Measurements from ENCODE around the gene DCHS2.

DCHS2 gene

GRCh38 chr4:154454710-154455109 is 36.9 kb downstream of the DCHS2 start:
- no peak for DNase-seq (ENCODE audit: low read depth, low spot score)

GRCh38 chr4:154452798-154453346 is 38.7 kb downstream of the DCHS2 start:
- no peak for DNase-seq (ENCODE audit: low read depth, low spot score)

- DNase-seq (ENCODE audit: low read depth, low spot score): no peak
These were observed 40.6 kb downstream of the DCHS2 start for GRCh38 chr4:154450966-154451365.

DNA sequence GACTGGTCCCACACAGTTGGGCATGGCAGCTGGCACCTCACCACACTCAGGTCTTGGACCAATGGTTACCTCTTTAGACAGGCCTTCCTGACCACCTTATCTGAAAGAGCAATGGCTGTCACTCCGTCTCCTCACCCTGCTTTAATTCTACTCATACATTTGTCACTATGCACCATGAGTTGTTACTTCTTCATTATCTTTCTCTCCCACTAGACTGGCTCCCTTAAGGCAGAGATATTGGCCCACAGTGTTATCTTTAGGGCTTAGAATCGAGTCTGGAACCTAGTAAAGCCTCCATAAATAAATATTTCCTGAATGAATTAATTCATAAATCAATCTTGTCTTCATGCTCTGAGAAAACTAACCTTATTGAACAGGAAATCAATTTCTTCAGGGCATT is 46.6 kb downstream of the DCHS2 start:
- DNase-seq (ENCODE audit: low read depth, low spot score): no peak

- DNase-seq (ENCODE audit: low read depth, low spot score): no peak
These were observed 49.6 kb downstream of the DCHS2 start for GRCh38 chr4:154441982-154442381.

- DNase-seq (ENCODE audit: low read depth, low spot score): no peak
These were observed 50.5 kb downstream of the DCHS2 start for GRCh38 chr4:154441124-154441523.

DNA sequence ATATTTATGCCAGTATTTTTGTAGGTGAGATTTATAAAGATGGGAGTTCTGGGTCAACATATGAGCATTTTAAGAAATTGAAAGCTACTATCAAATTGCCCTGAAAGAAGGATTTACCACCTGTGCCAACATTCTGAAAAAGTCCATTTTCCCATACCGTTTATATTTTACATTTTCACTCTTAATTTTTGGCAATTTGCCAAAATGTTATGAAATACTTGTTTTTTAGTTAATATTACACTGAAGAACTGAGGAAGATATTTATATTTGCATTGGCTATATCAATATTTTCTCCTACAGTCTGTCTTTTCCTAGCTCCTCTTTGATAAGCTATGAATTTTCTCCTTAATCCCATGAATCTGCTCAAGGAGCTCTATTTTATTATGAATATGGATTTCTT is 52.4 kb downstream of the DCHS2 start:
- no peak for DNase-seq (ENCODE audit: low read depth, low spot score)

- DNase-seq (ENCODE audit: low read depth, low spot score): no peak
These were observed 55.7 kb downstream of the DCHS2 start for GRCh38 chr4:154435895-154436294.

GRCh38 chr4:154433543-154433942 is 58.1 kb downstream of the DCHS2 start:
- no peak for DNase-seq (ENCODE audit: low read depth, low spot score)

DNA sequence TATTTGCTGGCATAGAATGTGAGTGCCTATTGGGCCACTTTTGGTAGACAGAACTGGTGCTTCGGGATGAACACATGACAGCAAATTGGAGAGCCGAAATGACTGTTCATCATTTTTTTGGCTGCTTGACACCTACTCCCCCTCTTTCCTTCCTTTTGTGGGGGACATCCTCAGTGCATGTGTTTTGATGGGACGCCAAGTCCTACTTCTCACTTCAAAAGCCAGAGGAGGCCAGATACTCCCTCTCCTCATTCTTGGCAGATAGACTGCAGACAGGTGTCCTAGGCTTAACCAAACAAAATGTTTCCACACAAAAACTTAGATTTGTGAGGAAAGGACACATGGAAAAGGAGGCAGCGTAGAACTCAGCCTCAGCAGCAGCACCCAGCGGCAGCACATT is 62.4 kb downstream of the DCHS2 start:
- DNase-seq (ENCODE audit: low read depth, low spot score): no peak

- DNase-seq (ENCODE audit: low read depth, low spot score): no peak
These were observed 64.5 kb downstream of the DCHS2 start for GRCh38 chr4:154427149-154427548.

DNA sequence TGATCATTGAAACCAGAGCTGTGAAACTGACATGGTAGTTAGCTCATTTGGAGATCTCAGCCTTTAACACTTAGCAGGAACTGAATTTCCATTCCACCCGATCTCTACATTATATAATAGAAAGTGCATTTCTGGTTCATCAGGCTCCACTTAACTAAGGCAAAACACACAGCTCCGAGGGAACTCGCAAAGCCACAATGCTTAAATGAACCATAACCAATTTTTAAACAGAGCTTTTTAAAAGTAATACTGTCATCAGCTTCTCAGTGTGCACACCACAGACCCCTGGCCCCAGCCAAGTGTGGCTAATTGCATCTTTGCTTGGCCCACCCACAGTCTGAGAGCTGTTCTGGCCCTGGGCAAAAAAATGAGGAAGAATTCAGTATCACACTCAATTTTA is 66.1 kb downstream of the DCHS2 start:
- no peak for DNase-seq (ENCODE audit: low read depth, low spot score)

- no peak for DNase-seq (ENCODE audit: low read depth, low spot score)
These were observed 66.7 kb downstream of the DCHS2 start for GRCh38 chr4:154424810-154425484.

DNA sequence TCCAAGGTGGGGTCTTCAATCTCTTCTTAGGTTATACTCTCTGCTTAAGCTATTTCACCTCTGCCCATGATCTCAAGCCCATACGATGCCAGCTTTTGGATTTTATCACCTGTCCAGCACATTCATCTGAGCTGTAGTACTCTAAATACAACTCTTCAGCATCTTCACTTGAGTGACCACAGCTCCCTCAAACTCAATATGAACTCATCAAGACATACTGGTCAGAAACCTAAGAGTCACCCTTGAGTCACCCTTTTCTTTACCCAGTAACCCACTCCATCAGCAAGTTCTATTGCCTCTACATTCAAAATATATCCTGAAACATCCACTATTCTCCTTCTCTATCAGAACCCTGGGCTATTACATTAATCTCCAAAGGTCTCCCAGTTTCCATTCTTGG is 69.4 kb downstream of the DCHS2 start:
- no peak for DNase-seq (ENCODE audit: low read depth, low spot score)

DNA sequence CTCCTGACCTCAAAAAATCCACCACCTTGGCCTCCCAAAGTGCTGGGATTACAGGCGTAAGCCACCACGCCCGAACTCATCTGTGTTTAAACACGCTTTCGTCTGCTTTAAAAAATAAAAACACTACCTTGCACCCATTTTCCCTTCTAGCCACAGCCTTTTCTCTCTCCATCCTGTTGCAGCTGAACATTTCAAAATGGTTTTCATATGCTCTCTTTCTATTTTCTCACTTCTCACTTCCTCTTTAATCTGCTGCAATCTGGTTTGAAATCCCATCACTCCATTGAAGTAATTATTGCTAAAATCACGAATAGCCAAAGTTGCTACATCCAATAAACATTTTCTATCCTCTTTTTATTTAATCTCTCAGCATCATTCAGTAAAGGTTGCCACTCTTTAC is 70.0 kb downstream of the DCHS2 start:
- DNase-seq (ENCODE audit: low read depth, low spot score): no peak

GRCh38 chr4:154417373-154417673 is 74.3 kb downstream of the DCHS2 start:
- no peak for DNase-seq (ENCODE audit: low read depth, low spot score)

- DNase-seq (ENCODE audit: low read depth, low spot score): no peak
These were observed 75.4 kb downstream of the DCHS2 start for GRCh38 chr4:154416190-154416547.

DNA sequence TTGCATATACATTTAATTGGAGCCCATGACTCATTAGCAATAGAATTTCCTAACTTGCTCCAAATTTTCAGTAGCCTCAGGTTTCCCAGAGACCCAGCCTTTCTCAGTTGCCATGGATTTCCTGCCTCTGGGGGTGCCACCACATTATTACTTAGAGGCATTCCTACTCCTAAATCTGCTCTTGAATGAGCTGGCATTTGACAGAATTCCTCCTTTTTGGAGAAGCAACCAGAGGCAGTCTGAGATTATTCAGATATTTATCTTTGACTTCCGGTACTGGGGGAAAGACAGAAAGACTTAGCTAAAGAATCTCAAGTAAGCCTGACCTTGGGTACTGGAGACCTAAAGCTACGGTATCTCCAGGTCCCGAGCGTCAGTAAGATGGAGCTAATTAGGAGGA is 76.3 kb downstream of the DCHS2 start:
- DNase-seq (ENCODE audit: low read depth, low spot score): no peak

DNA sequence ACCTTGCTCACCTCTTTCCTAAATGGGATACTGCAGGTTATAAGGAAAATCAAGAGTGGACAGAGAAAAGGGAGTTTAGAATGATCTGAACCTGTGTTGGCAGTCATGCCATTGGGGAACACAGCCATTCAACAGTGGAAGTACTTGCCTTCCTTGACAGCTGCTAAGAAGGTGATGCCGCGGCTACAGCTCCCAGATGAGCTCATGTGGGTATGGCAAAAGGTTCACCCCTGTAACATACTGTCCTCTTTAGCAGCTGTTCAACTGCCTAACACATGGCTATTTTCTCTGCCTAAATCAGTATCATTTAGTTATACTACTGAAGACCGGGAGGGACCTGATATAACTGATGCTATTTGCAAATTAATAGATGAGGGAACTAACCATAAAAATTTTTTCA is 76.8 kb downstream of the DCHS2 start:
- no peak for DNase-seq (ENCODE audit: low read depth, low spot score)

DNA sequence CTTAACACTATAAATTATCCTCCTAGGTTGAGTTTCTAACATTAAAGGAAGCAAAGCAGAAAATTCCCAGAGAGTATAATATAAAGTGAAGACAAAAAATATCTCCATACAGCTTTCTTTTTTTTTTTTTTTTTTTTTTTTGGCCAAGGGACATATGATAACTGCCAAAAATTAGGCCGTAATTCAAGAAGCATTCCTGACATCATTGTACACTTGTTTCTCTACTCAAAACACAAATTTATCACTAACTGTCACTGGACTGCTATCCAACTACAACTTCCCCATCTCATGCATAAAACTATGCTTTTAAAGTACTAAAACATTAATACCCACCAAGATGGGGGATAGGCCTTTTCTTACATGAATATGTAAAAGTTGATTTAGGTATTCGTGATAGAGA is 77.2 kb downstream of the DCHS2 start:
- DNase-seq (ENCODE audit: low read depth, low spot score): no peak

DNA sequence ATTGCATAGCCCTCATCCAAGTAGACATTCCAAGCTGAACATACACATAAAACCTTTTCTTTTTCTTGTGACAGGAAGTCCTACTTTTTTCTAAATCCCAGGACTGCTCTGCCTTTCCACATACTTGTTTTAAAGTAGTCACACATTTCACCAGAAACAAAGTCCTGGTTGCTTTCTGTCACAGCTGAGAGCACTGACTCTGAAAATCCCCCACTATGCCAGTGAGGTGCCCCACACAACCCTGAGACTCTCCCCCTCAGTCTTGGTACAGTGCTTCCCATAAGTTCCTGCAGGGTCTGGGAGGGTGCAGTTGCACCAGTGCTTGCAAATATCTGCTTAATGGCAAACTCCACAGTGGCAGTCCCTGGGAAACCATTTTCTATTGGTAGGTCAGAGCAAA is 84.2 kb downstream of the DCHS2 start:
- no peak for DNase-seq (ENCODE audit: low read depth, low spot score)

- no peak for DNase-seq (ENCODE audit: low read depth, low spot score)
These were observed 85.4 kb downstream of the DCHS2 start for GRCh38 chr4:154406018-154406795.

DNA sequence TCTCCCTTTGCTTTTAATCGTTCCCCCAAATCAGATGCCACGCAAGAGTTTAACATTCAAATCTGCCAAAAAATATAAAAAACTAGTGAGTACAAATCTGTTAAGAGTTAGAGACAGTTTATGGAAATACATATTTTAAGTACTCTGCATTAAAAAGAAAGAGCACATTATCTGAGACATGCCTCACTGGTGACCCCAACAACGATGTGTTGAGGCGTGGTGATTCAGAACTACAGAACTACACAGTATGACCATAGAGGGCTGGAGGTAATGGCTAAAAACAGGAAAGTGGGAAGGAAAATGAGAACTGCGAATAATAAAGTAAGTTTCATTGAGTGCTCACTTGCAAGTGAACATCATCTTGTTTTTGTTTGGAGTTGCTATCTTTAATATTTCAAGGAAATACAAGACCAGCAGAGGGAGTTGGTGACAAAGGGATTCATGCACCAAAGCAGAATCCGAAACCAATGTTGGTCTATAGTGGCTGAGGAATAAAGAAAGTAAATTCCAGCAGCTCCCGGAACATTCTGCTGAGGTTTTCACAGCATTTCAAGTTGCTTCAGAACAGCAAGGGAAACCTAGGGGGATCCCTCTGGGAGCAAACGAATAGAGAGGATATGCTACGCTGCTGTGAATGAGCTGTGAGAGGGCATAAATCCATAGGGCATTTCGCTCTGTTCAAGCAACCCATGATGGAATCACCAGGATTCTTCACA is 92.2 kb downstream of the DCHS2 start:
- no peak for DNase-seq (ENCODE audit: low read depth, low spot score)

All from activated naive CD8-positive, alpha-beta T cell treated with anti-CD3 and anti-CD28 coated beads, Interleukin-2, amount 50 U/mL, for 16 hours (primary cell).